HG03045 (cell line): ENCODE data around the gene LYRM7.
"Not testable (repeated sequence)": the region's sequence is repeated elsewhere in the genome, so short reads cannot be mapped to it uniquely, and the experiment has no call there.

Experiments used
- ATAC-seq: cut with Tn5 transposase; IDR thresholded peaks from one replicate; pipeline ENCODE4 v1.9.1; 2021; ENCODE audit warnings: mild to moderate bottlenecking, moderate library complexity; ENCODE audit not compliant: unreplicated experiment

LYRM7 gene

DNA sequence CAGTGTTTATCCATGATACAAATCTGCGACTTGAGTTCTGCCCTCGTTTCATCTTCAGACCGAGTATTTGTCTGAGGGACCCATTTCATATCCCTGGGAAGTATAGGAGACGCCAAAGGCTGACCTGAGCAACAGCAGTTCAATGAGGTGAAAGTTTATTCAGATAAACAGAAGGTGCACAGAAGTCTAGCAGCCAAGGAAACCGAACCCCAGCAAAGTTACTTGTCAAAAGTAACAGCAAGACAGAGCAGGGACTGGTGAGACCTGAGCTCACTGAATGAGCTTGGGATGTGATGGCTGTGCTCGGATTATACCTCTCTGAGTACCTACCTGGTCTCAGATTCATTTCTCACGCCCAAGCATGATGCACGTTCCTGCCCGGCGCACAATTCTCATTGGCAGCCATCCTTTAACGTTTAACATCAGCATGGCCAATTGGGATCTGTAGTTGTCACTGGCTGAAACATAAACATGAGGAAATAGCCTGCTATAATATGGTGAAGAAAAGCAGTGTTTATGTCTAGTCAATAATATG is 599 bp downstream of the LYRM7 start:
- no peak for ATAC-seq

DNA sequence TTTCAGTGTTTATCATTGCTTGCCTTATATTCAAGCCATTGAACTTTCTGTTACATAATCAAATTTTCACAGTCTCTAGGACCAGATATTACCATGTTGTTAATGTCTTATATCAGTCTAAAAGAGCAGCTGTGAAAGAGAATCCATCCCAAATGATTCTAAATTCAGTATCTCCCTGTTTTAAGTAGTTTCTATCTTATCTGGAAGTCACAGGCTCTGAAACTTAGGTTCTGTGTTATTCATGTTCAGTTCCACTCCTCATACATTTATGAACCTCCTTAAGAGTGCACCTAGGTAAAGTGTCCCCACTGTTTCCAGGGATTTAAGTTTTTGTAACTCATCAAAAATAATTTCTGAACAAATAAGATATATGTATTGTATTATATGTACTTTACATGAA is 9.7 kb downstream of the LYRM7 start:
- ATAC-seq: no peak

DNA sequence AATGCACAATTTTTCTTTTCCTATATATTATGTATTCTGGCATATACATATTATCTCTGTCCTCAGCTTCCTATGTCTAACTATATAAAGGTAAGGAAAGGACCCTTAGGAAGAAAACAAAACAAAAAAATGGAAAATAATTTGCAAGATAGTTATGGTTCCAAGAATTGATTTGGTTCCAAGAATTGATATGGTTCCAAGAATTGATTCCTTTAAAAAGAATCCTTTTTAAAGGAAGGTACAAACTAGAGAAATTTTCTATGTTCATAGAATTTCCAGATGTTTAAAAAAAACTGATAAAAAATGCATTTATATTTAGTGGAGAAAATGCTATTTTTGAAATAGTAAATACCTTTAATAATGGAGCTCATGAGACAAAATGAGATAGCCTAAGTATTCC is 12.1 kb downstream of the LYRM7 start:
- ATAC-seq: no peak

DNA sequence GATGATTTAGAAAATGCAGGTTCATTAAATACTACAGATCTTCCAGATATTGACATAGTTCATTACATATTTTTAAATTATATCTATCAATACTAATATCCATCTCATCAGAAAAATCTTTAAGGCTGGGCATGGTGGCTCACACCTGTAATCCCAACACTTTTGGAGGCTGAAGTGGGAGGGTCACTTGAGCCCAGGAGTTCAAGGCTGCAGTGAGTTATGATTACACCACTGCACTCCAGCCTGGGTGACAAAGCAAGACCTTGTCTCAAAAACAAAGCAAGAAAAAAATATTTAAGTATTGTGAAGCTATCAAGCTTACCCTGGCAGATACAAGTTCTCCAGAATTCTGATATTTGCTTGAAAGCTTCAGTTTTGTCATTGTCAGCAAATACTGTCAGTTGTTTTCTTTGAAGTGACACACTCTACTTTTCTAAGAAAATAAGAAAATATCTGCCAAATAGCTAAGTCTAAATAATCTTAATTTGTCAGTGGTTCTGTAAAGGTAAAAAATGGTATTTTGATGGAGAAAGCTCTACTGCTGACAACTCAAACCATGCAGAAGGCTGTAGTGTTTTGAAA is 14.9 kb downstream of the LYRM7 start:
- ATAC-seq: no peak

DNA sequence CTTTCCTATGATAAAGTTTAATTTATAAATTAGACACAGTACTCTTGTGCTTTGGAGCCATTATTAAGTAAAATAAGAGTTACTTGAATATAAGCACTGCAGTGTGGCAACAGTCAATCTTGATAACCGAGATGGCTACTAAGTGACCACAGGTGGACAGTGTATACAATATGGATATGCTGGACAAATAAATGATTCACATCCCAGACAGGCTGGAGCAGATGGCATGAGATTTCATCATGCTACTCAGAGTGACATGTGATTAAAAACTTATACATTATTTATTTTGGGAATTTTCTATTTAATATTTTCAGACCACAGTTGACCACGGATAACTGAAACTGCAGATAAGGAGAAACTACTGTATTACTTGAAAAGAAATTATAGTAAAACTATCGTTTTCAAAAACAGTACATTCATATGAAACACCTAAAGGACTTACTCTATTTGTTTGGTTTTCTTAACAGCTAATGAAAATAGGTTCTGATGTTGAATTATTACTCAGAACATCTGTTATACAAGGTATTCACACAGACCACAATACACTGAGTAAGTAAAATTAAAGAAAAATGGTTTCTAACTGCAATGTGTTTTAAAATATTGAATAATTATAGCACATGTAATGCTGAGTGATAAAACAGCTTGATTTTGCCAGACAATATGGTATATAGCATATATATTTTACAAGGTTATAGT is 16.0 kb downstream of the LYRM7 start:
- ATAC-seq: no peak

DNA sequence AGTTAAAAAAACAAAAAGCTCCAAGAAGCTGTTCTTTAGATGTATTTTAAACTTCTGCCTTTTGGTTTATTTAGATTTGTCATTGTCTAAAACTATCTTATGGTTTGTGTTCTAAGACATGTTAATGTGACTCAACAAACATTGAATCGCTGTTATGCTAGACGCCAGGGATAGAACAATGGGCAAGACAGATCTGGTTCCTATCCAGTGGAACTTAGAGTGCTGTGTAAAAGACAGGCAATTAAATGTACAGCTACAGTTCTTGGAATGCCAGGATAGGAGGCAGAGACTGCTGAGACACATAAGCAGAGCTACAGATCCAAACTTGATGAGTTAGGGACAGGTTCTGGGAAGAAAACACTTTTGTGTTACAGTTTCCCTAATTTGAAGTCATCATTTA is 22.4 kb downstream of the LYRM7 start:
- no peak for ATAC-seq

DNA sequence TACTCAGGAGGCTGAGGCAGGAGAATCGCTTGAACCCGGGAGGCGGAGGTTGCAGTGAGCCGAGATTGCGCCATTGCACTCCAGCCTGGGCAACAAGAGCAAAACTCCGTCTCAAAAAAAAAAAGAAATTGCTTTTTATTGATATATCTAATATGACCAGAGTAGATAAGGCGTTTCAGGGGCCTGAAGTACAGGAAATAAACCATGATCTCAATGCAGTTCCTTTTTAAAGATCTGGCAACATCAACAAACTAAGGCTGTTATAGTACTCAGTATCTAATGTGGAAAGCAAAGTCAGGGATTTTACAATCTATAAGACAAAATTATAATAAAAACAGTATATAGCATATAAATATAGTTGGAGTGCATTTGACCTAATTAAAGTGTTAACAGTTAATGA is 23.2 kb downstream of the LYRM7 start:
- ATAC-seq: not testable (repeated sequence)

DNA sequence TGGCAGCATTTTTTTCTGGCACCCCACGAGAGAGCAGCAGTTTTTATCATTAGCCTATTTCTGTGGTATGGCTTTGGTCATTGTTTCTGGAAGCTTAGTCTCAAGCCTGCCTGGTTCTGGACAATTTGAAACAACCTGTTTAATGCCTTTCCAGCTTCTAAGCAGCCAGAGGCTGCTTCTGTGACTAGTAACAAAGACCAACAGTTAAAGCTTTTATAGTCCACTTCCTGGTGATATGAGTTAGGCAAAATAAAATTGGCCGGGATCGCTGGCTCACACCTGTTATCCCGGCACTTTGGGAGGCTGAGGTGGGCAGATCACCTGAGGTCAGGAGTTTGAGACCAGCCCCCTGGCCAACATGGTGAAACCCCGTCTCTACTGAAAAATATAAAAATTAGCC is 24.0 kb downstream of the LYRM7 start:
- no peak for ATAC-seq

DNA sequence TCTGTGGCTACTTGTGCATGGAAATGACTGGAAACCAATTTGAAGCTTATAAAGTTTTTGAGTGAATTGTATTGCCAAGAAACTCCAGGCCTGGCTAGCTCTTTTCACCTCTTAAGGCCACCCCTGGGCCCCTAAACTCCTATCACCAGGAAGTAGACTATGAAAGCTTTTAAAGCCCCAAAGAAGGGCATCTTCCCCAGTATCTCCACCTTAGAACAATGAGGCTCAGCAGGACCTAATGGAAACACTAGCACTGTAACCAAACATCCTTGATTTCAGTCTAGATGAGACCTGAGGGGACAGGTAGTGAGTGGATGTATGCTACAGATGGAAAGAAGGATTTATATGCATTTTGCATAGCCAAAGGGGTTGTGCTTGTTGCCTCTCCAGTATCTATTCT is 25.0 kb downstream of the LYRM7 start:
- ATAC-seq: no peak

DNA sequence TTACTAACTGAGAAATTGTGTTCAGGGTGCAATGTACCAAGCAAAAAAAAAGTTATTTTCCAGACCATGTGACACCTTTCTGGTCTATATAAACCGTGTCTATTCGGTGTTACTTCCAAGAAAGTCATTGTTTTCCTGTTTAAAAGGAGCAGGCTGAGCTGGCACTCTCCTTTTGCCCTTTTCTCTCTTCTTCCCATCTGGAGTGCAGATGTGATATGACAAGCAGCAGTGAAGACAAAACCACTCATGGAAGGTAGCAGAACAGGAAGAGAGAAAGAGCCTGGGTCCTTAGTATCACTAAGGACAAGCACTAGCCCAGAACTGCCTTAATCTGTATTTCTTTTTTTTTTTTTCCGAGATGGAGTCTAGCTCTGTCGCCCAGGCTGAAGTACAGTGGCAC is 25.6 kb downstream of the LYRM7 start:
- ATAC-seq: no peak

DNA sequence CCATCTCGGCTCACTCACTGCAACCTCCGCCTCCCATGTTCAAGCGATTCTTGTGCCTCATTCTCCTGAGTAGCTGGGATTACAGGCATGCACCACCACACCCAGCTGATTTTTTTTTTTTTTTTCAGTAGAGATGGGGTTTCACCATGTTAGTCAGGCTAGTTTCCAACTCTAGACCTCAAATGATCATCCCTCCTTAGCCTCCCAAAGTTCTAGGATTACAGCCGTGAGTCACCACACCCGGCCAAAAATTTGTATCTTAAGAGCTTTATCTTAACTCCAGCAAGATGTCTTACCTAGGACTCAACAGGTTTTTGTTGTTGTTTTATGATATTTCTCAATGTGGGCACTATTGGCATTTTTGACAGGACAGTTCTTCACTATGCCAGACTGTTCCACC is 27.9 kb downstream of the LYRM7 start:
- no peak for ATAC-seq

DNA sequence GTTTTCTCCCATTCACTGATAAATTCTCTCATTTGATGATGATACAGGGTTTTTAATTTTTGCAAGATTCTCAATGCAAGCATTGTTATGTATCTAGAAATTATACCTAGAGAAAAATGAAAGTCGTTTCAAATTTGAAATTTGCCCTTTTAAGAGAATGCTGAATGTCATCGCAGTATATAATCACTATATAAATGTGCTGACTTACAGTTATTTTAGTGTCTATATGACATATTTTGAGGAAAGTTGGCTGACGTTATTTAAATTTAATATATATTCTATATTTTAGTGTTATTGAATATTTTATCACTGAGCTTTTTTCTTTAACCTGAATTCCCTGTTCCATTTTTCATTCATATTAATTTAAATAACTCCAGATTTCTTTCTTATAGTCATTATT is 29.8 kb downstream of the LYRM7 start:
- ATAC-seq: no peak

DNA sequence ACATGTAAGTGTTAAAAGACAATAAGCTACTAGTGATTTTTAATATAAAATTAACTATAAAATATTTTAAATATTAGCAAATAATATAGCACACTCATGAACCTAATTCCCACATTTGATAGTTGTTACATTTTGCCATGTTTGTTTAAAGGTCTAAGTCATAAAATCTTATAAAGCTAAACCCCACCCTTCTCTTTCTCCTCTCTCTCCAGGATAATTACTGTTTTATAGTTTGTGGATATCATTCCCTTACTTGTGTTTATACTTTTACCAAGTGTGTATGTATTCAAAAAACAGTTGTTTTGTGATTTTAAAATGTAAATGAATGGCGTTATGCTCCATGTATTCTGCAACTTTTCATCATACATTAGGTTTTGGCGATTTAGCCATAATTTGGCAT is 34.2 kb downstream of the LYRM7 start:
- ATAC-seq: no peak

DNA sequence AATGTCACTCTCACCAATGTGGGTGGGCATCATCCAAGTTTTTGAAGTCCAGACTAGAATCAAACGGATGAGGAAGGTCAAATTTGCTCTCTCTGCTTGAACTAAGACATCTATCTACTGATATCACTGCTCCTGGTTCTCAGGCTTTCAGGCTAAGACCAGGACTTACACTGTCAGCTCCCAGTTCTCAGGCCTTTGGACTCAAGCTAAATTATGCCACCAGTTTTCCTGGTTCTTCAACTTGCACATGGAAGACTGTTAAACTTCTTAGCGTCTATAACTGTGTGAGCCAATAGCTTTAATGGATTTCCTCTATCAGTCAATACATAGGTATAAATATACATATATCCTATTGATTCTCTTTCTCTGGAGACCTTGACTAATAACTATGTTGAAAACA is 35.3 kb downstream of the LYRM7 start:
- no peak for ATAC-seq

DNA sequence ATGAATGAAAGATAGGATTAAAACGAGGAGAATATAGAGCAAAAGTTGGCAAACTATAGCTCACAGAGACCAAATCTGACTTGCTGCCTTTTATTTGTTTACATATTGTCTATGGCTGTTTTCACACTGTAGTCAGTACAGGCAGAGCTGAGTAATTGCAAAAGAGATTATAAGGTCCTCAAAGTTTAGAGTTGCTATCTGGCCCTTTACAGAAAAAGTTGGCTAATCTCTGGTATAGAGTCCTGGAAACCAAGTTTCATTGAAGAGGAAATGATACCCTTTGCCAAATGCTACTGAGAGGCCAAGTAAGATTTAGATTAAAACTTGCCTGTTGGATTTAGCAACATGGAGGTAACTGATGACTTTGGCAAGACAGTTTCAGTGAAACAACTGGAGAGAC is 36.0 kb downstream of the LYRM7 start:
- ATAC-seq: no peak

DNA sequence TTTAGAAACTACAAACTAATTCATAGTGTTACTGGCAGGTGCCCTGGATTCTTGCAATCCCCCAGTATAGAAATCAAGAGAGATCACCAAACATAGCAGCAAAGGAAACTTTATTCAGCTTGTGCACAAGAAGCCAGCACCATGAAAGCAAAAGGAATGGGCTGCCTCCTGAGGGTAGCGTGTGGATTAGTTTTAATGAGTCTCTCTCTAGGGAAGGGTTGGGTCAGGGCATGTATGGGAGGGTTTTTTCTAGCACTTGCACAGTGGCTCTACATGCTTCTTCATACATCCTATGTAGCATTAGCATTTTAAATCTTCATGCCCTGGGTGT is 38.4 kb downstream of the LYRM7 start:
- ATAC-seq: no peak

DNA sequence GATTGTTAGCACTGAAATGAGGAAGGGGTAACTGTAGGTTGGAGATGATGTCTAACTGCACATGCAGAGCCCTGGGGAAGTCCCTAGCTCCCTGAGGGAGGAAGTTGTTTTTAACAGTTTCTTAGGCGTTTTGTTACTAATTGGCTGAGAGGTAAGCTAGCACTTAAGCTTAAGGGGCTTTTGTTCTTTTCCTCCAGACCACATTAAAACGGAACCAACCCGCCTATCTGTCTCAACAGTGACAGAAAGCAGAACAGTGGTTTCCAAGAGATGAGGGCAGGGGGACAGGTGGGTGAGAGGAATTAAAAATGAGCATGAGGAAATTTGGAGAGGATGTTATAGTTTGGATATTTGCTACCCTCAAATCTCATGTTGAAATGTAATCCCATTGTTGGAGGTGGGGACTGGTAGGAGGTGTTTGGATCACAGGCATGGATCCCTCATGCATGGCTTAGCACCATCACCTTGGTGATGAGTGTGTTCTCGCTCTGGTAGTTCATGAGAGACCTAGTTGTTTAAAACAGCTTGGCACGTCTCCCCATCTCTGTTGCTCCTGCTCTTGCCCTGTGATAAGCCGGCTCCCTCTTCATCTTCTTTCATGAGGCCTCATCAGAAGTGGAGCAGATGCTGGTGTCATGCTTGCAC is 38.9 kb downstream of the LYRM7 start:
- peak; percentile 83 for ATAC-seq

DNA sequence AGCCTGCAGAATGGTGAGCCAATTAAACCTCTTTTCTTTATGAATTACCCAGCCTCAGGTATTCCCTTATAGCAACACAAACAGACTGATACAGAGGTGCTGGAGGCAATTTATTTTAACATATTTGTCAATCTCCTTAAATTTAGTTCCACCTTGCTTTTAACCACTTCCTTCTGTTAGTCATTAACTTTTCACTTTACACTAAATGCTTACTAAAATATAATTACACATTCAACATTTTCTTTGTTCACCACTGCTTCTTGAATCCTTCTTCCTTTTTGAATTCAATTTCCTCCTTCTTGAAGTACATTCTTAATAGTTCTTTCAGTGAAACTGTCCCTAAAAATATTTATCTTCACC is 39.4 kb downstream of the LYRM7 start:
- ATAC-seq: no peak

DNA sequence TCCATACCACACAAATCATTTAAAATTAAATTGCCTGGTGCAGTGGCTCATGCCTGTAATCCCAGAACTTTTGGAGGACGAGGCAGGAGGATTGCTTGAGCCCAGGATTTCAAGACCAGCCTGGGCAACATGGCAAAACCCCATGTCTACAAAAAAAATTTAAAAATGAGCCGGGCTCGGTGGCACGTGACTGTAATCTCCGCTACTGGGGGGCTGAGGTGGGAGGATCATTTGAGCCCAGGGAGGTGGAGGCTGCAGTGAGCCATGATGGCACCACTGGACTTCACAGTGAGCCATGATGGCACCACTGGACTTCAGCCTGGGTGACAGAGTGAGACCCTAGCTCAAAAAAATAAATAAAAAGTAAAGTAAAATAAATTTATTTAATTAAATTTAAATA is 40.9 kb downstream of the LYRM7 start:
- ATAC-seq: no peak

DNA sequence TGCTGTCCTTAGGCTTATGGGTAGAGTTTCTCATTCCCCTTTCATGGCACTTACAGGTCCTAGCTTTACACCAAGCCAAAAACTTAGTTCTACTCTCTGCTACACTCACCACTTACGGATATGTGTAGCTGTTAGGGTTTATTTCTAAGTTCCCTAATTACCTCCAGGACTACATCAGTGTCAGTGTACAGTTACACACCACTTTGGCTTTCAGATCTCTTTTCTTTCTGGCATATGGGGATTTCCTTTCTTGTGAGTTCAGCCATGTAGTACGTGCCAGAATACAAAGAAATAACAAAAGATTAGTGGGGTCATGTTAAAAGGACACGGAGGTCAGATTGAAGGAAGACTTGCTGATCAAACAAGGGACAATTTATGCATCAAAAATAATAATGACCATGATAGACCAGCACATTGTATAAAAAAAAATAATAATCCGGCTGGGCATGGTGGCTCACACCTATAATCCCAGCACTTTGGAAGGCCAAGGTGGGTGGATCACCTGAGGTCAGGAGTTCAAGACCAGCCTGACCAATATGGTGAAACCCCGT is 41.8 kb downstream of the LYRM7 start:
- ATAC-seq: peak; percentile 45

DNA sequence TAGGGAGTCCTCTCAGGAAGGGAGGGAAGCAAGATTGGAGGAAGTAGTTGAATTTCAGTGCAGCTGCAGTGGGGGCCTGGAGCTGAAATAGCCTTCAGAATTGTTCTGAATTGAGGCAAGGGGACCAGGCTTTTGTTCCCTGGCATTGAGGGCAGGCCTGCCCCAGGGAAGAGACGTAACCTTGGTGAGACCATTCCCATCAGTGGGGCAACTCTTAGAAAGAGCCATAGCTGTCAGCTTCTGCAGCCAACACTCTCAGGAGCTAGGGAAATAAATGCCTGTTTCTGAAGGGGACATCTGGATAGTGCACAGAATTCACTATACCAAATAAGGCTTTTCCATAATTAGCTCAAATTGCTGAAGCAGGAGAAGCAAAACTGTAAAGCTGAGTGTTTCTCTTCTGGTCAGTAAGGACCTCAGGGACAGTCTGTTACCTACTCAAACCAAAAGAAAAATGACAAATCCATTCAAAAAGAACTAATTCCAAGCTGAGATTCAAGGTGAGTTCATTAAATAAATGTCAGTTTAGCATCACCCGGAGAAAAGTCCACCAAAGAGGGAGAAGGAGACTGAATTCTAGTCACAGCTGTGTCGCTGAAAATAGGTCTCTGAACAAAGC is 44.0 kb downstream of the LYRM7 start:
- ATAC-seq: no peak

DNA sequence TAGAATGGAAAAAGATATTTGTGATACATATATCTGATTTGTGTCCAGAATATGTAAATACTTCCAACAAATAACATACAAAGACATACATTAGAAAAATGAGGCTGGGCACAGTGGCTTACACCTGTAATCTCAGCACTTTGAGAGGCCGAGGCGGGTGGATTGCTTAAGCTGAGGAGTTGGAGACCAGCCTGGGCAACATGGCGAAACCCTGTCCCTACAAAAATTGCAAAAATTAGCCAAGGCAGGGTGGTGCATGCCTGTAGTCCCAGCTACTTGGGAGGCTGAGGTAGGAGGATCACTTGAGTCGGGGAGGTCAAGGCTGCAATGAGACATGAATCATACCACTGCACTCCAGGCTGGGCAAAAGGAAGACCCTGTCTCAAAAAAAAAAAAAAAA is 47.0 kb downstream of the LYRM7 start:
- ATAC-seq: no peak
